ENCODE measurements around the gene COX8A.

The COX8A gene

GRCh38 chr11:64022125-64022784, 47.8 kb downstream of the COX8A start:
- DNase-seq, result no peak

- no peak for DNase-seq
Measured at GRCh38 chr11:64023712-64024710, 49.6 kb downstream of the COX8A start.

GRCh38 chr11:64025205-64025604, 50.8 kb downstream of the COX8A start:
- DNase-seq, result no peak

Measured in activated CD4-positive, alpha-beta T cell treated with anti-CD3 and anti-CD28 coated beads, Interleukin-2, amount 50 U/mL, for 1 hour (primary cell).